Mammary epithelial cell (primary cell): ENCODE measurements around the gene SEC63.
"Not testable (repeated sequence)": the region's sequence is repeated elsewhere in the genome, so short reads cannot be mapped to it uniquely, and the experiment has no call there.

ENCODE experiments used
- CTCF ChIP-seq, 2 donors: IDR thresholded peaks in 1 of 2; conservative IDR thresholded peaks in 1 of 2; 2 replicates each; pipeline ENCODE4 v1.5.1; 2011 to 2012; ENCODE audit warnings: inconsistent platforms in 2 of 2, low read length in 2 of 2, mild to moderate bottlenecking in 2 of 2, control low read depth in 1 of 2, low read depth in 1 of 2; ENCODE audit not compliant: insufficient read depth in 1 of 2; ENCODE audit errors: extremely low read depth in 1 of 2
- EZH2 ChIP-seq: IDR thresholded peaks from 2 replicates; pipeline ENCODE4 v1.6.1; 2012; ENCODE audit warnings: low read length, inconsistent platforms, borderline replicate concordance

GRCh38 chr6:107958689-107959362 lies 818 bp upstream of the SEC63 start:
- not testable (repeated sequence) for TF ChIP-seq CTCF (conservative IDR thresholded peaks at IDR 0.05 in 1 of 2, IDR thresholded peaks at IDR 0.05 in 1 of 2; ENCODE audit: extremely low read depth in 1 of 2, insufficient read depth in 1 of 2, low read depth in 1 of 2, low read length in 2 of 2); EZH2
